ENCODE data around the gene CC2D1A. TPM values are rescaled to one million over a fixed set of nuclear protein-coding genes. Genes with fewer than 3 reads are reported as not detected.
A peak's percentile ranks its signal among the peaks of the same experiment; 100 is the strongest.
"Not testable (repeated sequence)": the region's sequence is repeated elsewhere in the genome, so short reads cannot be mapped to it uniquely, and the experiment has no call there.

The CC2D1A gene
- total RNA-seq, 1 experiment from 2014 or later: 19.7 TPM

DNA sequence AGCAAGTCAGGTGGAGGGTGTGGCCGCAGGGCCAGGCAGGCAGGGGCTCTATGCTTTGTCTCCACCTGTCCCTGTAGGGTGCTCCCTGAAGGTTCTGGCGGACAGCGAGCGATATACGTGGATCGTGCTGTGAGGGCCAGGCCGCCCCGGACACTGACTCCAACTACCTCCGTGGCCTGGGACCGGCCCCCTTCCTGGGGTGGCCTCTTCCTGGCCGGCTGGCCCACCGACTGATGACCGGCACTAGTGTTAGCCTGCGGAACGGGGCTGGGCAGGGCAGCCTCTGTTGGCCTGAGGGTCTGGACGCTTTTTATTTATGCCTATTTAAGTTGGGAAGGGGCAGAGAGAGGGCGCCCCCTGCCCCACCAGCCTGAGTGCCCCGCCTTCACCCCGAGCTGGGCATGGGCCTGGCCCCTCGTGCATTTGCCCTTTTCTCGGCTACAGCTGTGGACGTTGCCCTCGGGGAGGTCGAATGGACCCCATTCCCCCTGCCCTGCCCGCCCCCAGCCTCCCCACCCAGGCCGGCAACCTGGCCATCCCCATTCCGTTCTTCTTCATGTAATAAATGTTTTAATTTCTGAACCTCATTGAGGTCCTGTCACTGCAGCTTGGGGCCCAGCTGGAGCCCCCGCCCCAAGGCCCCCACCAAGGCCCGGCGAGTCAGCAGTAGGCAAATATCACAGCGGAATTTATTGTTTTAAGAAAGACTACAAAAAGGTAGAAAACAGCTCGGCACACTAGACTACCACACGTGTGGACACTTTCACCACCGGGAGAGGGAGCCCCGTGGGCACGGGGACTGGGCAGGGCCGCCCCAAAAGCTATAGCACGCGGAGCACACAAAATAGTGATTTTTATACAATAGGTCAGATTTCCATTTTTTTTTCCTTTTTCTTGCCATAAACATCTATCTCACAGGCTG is 55.1 kb downstream of the CC2D1A start:
- DNase-seq (ENCODE audit: low read depth): no peak

DNA sequence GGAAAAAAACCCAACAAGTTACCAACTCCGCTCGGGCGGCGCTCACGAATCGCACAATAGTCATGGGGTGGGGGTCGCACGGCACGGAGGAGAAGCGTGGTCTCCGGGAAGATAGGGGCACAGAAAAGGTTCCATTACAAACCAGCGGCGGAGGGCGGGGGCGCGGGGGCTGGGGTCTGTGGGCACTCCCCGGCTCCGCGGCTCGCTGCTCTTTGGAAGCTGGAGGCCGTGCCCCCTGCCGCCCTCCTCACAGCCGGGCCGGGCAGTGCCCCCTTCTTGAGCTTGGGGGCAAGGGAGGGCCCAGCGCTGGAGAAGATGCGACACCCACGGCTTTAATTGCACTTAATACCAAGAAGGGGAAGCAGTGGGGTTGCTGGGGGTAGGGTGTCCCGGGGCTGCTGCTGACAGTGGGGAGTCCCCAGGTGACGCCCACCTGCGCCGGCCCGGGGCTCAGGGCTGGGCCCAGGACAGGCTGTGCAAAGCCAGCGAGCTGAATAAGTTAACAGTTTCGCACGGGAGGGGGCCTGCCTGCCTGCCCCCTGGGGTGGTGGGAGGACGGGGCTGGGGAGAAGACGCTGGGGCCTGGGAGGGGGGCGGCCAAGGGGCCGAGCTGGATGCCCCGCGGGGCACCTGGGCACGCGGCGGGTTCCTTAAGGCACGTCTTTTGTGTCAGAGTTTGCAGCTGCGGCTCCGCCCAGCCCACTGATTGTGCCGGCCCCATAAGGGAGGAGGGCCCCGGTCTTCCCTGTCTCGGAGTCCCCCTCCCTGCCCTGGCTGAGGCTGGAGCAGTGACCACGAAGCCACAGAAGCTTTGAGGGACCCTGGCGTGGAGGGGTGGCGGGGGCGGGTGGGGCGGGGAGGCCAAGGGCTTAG is 56.1 kb downstream of the CC2D1A start:
- DNase-seq (ENCODE audit: low read depth): no peak

DNA sequence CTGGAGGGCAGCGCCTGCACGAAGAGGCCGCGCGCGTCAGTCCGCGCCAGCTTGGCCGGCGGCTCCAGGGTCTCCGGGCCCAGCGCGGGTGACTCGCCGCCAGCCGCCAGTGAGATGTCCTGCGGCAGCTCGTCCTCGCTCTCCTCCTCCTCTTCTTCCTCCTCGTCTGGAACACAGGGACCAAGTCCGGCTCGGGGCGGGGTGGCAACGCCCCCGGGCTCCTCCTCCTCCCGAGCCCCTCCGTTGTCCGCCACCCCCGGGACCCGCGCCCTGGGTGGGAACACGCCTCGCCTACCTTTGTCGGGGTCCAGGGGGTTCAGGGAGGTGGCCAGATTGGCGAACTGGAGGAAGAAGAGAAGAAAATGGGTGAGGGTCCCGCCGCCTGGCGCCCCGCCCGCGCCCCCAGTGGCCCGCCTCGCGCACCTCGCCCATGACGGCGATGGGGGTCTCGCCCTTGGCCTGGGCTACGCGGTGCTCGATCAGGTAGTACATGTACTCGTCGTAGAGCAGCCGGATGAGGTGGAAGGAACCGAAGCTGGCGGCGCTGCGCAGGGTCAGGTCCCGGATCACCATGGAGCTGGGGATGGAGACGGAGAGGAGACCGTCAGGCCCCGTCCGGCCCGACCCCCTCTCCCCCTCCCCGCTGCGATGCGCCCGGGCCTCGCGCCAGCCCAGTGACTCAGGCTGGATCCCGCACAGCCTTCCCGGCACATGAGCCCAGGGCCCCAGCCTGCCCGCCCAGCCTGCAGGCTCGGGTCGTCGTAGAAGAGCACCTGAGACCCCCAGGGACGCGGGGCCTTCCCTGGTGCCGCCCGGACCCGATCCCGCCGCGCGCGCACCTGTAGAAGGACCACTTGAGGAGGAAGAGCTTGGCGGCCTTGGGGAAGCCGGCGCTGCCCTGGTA is 57.0 kb downstream of the CC2D1A start:
- DNase-seq (ENCODE audit: low read depth): no peak

DNA sequence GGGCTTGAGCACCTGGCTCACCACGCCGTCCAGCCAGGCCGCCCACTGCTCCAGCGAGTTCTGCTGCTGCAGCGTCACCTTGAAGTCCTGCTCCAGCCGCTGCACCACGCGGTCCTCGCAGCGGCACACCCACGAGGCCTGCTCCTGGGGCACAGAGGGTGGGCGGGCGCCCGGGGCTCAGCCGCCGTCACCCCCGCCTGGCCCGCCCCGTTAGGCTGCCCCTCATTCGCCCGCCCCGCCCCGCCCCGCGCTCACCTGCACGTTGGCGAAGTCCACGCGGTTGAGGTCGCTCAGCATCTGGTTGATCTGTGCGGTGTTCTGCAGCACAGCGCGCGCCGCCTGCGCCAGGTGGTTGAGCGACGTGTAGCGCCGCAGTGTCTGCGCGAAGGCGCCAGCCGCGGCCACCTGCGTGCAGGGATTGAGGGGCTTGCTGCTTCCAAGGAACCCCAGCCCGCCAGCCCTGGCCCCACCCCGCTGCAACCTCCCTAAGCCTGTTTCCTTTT is 57.7 kb downstream of the CC2D1A start:
- no peak for DNase-seq (ENCODE audit: low read depth)

DNA sequence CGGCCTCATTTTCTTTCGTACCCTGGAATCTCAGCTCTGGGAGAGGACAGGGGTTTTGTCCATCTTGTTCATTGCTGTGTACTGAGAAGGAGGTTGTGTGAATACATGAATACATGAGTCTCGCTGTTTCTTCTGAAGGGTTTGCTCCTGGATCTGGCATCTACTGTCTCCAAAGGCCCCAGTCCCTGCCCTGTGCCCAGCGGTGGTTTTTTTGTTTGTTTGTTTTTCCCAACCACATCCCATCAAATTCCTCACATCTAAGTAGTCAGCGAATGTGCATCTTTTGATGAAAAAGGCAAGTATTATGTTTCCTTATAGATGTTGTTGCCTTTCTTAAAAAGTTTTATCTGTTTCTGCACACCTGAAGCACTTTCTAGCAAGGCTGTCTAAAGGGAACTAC is 58.8 kb downstream of the CC2D1A start:
- peak; percentile 54 for DNase-seq (ENCODE audit: low read depth)

DNA sequence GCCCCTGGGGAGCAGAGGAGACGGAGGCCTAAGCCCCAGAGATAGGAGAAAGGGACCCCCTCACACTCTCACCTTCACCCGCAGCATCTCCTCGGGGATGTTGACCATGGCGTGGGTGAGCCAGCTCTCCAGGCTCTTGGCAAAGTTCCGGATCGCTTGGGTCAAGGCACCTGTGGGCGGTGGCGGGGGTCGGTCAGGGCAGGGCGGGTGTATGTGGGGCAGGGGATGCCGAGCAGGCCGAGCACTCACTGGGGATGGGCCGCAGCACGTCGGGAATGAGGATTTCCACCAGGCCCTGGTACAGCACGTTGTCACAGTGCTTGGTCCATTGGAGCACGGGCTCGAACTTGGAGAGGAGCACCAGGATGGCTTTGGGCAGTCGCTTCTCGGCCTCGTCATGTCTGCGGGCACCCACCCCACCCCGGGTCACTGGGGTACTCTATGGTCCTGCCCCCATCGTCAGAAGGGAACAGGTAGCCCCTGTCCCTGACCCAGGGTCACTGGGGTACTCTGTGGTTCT is 59.4 kb downstream of the CC2D1A start:
- no peak for DNase-seq (ENCODE audit: low read depth)

DNA sequence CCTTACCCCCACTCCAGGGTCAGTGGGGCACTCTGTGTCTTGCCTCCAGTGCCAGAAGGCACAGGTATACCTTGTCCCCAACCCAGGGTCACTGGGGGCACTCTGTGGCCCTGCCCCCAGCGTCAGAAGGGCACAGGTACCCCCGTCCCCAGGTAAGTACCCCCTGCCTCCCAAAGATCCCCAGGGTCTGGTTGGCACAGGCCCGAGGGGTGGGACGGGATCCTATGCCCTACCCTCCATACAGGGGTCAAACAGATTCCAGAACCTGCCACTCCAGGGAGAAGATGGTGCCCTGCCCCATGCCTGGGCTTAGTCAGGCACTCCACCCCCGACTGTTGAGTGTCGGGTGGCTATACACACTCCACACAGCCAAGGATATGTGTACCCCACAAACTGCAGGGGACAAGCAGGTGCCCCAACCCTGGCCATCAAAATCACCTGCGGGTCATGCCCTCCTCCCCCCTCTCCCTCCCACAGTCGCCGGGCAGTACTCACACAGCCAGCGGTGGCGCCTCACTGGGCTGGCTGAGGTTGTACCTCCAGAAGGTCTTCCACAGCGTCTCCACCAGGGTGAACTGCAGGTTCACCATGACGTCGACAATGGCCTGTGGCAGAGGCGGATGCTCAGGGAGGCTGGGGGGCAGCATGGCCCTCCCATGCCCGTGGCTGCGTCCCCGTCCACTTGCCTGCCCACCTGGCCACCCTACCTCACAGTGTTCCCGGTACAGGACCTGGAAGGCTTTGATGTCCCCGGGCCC is 60.1 kb downstream of the CC2D1A start:
- DNase-seq (ENCODE audit: low read depth): no peak

DNA sequence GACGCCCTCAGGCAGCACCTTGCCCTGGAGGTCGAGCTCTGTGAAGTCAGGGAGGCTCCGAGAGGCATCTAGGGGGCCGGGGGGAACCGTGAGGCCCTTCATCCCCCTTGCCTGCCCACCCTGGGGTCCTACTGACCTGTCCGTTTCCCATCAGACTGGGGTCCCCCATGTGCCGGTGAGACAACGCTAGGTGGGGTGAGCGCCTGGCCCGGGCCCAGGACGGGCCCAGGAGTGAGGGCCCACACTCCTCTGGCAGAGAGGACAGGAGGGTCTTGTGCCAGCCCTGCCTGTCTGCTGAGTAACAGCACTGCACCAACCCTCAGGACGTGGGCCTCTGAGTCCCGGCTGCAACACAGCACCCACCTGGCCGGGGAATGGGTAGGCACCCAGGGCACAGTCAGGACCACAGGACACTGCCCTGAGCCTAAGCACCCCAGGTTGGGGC is 60.7 kb downstream of the CC2D1A start:
- DNase-seq (ENCODE audit: low read depth): no peak

DNA sequence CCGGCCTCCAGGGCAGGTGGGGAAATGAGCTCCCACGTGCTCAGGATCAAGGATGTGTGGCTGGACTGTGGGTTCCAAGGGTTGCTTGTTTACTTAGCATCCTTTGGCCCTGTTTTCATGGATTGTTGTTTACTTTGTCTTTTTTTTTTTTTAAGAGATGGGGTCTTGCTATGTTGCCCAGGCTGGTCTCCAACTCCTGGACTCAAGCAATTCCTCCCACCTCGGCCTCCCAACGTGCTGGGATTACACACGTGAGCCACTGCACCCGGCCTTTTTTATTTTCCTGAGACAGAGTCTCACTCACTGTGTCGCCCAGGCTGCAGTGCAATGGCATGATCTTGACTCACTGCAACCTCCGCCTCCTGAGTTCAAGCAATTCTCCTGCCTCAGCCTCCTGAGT is 61.2 kb downstream of the CC2D1A start:
- DNase-seq (ENCODE audit: low read depth): not testable (repeated sequence)

DNA sequence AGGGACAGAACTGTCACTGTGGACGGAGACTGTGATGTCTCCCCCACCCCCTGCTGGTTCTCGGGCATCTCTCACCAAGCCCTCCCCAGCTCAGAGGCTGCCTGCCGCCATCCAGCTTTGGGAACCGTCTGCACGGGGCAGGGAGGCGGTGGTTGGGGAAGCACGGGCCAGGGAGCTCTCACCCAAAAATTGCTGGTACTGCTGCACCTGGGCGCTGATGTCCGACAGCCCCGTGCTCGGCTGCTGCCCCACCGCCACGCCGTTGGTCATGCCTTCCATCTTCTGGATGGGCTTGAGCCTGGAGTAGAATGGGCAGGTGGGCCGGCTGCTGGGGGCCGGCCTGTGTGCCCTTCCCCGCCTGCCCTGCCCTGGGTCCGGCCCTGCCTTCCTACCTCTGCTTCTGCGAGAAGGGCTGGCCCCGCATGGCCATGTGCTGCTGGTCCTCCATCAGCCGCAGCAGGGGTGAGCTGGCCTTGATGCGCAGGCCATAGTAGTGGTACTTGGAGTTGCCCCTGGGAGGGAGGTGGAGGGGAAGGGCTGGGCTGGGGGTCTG is 62.5 kb downstream of the CC2D1A start:
- DNase-seq (ENCODE audit: low read depth): no peak

DNA sequence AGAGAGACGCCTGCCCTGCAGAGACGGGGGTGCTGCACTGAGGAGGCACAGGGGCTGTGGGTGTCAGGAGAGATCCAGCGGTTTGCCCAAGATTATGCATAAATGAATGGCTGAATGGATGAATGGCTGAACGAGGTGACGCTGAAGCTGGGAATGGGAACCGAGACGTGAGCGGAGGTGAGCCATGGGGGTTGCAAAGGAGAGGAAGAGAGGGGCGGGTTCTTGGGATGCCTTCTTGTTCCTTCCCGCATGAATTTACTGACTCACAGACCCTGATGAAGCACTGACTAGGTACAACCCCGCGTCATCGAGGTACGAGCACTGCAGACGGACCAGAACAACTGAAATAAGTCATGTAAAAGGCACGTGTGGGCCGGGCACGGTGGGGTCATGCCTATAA is 63.0 kb downstream of the CC2D1A start:
- no peak for DNase-seq (ENCODE audit: low read depth)

DNA sequence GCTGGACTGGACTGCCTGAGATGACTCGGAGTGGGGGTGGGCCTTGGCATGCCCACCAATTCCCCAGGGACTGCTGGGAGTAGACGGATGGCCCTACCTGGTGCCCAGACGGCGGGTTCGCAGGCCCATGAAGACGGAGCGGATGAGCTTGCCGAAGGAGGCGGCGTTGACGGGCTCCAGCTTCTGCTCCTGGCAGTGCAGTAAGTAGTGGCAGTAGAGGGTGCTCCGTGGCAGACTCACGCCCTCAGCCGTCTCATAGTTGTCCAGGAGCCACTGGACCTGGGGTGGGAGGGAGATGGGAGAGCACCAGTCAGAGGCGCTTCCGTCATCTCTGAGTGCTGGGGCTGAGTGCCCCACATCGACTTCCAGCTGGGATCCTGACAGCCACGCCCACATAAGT is 63.9 kb downstream of the CC2D1A start:
- DNase-seq (ENCODE audit: low read depth): no peak

DNA sequence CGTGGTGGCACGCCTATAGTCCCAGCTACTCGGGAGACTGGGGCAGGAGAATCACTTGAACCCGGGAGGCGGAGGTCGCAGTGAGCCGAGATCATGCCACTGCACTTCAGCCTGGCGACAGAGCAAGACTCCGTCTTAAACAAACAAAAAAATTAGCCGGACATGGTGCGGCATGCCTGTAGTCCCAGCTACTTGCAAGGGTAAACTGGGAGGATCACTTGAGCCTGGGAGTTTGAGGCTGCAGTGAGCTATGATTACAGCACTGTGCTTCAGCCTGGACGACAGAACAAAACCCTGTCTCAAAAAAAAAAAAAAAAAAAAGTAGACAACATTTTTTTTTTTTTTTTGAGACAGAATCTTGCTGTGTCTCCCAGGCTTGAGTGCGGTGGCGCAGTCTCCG is 65.9 kb downstream of the CC2D1A start:
- DNase-seq (ENCODE audit: low read depth): not testable (repeated sequence)

DNA sequence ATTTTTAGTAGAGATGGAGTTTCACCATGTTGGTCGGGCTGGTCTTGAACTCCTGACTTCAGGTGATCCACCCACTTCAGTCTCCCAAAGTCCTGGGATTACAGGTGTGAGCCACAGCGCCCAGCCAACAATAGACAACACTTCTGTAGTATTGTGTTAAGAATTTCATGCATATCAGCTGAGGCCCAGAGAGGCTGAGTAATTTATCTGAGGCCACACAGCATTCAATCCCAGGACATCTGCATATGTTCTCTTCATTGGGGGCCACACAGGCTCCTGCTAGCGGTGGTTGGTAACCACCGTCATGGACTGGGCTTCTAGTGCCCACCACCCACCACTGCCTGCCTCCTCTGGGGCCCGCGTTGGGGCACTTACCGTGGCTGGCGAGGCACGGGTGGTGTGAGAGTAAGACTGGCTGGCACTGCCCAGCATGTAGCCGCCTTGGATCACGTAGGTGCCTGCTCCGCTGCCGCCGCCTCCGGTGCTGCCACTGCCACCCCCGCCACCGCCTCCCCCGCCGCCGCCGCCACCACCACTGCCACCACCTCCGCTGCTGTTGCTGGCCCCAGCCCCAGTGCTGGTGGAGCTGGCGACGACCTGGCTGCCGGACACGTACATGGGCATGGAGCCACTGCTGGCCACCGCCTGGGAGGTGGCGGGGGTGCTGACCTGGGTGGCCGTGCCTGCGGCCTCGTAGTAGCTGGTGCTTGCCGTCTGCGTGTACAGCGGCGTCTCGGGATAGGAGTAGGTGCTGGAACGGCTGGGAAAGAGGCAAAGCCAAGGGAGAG is 66.6 kb downstream of the CC2D1A start:
- no peak for DNase-seq (ENCODE audit: low read depth)

DNA sequence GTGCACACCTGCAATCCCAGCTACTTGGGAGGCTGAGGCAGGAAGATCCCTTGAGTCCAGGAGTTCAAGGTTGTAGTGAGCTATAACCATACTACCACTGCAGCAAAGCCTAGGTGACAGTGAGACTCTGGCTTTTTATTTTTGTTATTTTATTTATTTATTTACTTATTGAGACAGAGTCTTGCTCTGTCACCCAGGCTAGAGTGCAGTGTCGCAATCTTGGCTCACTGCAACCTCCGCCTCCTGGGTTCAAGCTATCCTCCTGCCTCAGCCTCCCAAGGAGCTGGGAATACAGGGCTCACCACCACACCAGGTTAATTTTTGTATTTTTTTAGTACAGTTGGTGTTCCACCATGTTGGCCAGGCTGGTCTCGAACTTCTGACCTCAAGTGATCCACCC is 67.5 kb downstream of the CC2D1A start:
- not testable (repeated sequence) for DNase-seq (ENCODE audit: low read depth)

DNA sequence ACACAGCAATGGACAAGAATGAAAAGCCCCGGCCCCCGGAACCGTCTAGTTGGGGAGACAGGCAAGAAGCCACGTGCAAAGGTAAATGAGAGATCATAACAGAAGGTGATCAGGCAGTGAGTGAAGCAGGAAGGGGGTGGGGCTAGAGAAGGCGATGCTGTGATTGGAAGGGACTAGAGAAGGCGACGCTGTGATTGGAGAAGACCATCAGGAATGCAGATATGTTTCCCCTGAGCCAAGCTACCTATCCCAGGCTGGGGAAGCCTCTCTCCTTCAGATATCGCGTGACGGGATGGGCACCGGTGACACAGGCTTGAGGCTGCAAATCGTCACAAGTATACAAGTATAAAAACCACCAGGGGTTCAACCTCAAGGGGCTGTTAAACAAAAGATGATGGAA is 68.1 kb downstream of the CC2D1A start:
- DNase-seq (ENCODE audit: low read depth): no peak

DNA sequence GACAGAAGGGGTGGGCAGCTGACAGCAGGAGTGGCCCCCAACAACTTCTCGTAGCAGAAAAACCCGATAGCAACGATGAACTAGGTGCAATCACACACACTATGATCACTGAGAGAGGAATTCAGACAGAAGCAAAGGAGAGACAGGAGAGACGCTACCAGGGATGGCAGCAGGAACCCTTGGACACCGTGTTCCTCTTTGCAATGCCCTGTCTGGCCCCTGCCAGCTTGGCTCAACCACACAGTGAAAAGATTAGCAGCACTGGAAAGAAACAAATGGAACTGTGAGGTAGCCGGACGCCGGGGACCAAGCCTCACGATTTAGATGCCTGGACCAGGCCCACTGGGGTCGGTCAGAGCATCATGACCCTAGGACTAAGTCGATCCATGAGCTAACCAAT is 69.9 kb downstream of the CC2D1A start:
- DNase-seq (ENCODE audit: low read depth): no peak

DNA sequence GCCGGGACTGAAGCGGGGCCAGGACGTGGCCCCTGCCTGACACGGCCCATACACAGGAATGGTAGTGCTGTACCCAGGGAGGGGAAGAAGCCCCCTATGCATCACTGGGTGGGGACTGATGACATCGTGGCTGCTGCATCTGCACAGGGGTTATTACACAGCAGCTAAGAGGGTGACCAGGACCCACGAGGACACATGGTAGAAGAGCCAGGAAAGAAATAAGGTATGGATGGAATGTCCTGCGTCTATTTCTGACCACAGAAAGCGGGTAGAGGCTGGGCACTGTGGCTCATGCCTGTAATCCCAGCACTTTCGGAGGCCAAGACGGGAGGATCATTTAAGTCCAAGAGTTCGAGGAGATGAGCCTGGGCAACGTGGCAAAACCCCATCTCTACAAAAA is 70.4 kb downstream of the CC2D1A start:
- no peak for DNase-seq (ENCODE audit: low read depth)

DNA sequence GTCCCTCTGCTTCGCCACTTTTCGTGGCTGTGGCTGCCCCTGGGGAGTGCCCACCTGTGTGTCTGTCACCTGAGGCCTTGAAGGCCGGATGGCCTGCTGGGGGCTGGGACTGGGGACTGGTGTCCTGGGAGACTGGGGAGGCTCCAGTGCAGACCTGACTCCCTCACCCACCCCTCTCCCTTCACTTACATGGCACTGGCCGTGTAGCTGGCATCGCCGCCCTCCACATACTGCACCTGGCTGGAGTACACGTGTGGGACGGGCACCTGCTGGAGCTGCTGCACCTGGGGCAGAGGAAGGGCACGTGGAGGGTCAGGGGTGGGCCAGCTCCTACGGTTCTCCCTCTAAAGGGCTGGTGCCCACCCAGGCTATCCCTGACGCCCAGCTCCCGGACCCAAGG is 71.8 kb downstream of the CC2D1A start:
- DNase-seq (ENCODE audit: low read depth): no peak
